HuH-7.5 (cell line): ENCODE results near the gene CCDC158.
"Not testable (repeated sequence)": the region's sequence is repeated elsewhere in the genome, so short reads cannot be mapped to it uniquely, and the experiment has no call there.

Experiments
- DNase-seq: peaks from one replicate; pipeline ENCODE4 v3.0.0; 2011; ENCODE audit warnings: low spot score

Gene CCDC158

GRCh38 chr4:76311896-76312331 is 109.0 kb downstream of the CCDC158 start:
- DNase-seq = no peak

GRCh38 chr4:76310683-76311082 is 110.3 kb downstream of the CCDC158 start:
- DNase-seq = no peak

DNA sequence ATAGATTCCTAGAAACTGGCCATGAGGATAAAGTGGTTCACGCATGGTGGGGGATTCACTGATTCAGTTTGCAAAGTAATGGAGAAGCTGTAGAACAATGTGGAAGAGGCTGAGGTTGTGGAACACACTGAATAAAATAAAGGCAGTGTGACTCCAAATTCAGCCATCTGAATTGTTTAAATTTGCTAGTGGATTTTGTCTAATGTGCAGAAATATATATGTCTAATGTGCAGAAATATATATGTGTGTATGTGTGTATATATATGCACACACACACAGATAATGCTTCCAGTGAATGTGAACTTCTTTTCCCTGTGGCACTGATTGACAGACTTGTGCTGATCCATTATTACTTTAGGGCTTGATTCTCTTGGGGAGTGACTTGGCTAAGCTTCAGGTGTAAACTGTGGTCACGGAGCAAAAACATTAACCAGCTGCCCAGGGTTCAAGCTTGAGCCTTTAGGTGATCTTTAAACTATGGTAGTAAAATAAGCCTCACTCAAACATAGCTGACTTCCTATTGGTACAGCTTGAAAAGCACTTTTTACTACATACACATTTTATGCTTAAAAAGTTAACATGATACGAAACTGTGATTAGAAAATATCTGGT is 110.9 kb downstream of the CCDC158 start:
- DNase-seq = no peak

DNA sequence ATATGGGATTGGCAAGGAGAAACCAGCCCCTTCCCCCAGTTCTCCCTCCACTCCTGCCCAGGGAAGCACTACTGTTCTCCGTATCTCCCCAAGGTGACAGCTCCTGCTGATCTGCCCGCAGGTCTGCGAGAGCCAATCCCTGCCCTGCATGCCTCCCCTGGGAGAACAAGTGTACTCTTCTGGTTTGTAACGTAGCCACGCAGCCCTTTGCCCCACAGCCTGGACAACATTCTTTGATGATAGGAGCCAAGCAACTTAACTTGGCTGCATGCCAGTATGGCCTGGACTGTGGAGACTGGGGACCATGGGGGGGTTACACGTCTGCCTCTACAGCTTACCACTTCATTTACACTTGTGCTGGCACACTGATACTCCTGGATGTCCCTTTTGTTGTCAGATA is 112.4 kb downstream of the CCDC158 start:
- peak; percentile 38 for DNase-seq

- no peak for DNase-seq
Observed at GRCh38 chr4:76307660-76308014, 113.3 kb downstream of the CCDC158 start.

DNA sequence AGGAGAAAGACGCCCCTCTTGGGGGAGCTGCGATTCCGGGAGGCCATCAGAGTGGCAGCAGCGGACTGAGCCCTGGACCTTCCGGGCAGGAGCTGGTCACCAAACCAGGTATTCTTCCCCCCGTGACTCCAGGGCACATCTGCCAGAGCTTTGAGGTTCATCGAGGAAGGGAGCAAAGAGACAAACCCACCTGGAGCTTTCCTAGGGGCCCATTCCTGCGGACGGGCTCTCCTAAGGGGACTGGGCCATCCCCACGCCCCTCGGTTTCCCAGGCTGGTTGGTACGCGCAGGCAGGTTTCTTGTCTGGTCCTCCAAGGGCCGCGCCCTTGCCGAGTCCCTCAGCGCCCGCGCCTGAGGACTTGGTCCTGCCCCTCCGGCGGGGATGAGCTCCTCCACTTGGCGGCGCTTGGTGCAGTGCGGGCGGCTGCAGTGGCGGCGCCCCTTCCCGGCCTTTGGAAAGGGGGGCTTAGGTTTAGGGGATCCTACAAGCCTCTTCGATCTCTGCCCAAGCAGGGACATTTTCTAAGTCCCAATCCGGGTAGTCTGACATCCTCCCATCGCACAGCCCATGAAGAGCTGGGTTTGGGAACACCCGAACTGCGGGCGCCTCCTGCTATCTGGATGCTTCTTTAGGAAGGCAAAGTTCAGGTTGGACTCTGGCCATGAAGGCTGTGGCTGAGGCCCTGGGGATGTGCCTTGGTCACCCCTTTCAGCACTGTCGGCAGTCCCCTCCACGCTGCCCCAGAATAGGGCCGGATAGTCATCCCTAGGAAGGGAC is 113.9 kb downstream of the CCDC158 start:
- DNase-seq = peak; percentile 32

- peak; percentile 81 for DNase-seq
Observed at GRCh38 chr4:76305971-76306881, 114.7 kb downstream of the CCDC158 start, which contains the start of gene STBD1. Gene STBD1 (plus strand): TSS chr4:76306733. CDS start chr4:76306770, 37 bp downstream.

DNA sequence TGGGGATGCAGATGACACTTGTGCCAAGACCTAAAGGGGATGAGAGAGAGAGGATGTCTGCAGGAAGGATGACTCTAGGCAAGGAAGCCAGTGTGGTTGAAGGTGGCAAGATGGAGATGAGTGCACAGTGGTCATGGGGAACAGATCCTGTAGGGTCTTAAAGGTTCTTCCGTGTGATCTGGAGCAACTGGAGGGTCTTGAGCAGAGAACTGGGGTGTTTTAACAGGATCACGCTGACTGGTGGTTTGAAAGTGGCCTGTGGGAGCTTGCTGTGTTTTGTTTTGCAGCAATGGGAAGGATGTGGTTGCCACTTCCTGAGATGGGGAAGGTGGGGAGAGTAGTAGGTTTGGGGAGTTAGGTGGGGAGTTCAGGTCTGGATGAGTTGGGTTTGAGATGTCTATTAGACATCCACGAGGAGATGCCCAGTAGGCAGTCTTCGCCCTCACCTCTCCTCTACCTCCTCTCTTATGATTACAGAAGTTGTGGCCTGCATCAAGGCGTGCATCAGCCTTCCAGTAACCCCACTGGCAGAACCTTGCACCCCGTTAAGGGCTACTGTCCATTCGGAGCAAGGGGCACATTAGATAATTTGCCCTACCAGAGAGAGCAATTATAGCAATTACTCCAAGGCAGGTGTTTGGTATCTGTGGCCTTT is 115.8 kb downstream of the CCDC158 start:
- DNase-seq = no peak

DNA sequence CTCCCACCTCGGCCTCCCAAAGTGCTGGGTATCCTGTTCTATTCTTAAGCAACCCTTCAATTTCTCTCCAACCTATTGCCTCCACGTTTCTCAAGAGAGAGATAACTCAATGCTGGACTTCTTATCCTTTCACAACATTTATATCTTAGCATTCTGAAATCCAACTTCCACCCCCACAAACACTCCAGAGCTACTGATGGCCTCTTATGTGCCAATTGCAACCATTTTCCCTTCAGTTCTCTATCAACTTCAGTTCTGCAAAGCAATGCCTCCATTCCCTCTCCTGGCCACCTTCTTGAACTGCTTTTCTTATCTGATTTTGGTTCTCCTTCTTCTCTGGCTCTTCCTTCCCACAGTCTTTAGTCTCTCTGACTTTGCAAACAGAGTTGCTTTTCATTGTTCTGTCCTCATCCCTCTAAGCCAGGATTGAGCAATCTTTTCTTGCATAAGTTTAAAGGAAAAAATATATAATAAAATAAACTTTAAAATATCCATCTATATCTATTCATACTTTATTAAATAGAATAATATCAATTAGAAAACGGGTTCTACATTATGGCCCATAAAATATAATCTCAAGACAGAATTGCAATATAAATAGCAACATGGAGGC is 118.0 kb downstream of the CCDC158 start:
- DNase-seq = no peak

DNA sequence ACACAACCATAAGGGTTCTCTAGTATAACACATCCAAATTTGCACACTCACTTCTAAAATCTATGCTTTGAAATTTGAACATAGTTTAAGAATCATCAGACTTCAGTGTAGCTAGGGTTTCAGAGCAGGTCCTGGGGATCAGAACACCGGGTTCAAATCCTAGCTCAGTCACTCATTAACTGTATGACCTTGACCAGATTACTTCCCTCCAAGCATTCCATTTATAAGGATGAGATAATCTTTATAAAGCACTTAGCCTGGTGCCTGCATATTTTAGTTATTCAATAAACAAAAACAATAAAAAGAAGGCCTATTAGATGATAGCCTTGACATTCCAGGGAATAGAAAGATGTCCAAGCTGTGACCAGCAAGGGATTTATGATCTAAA is 119.2 kb downstream of the CCDC158 start:
- DNase-seq = no peak

DNA sequence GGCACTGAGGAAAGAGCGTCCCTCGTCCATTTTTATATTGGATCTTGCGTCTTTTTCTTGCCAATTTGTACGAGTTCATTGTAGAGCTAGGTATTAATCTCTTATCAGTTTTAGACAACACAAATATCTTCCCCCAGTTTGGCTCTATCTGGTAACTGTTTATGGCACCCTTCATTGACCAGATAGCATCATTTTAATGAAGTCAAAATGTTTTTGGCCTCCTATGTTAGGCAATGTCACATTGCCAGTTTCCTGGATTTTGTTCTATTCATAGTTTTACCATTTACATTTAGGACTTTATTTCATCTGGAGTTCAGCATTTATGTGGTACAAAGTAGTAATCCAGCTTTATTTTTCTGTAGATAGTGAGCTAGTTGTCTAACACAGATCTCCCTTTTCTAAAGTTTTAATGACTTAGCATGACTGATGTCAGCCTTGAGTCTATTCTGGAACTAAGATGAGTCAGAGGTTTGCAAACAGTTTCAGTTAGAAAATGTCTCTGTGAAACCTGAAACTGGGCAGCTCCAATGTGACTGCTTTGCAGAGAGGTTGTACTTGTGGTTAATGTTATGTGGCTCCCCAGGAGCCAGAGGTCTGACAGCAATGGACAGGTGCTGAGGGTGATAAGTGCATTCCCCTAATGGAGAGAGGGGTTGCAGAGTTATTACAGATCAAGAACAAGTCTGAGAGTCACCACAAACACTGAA is 119.7 kb downstream of the CCDC158 start:
- peak; percentile 42 for DNase-seq

DNA sequence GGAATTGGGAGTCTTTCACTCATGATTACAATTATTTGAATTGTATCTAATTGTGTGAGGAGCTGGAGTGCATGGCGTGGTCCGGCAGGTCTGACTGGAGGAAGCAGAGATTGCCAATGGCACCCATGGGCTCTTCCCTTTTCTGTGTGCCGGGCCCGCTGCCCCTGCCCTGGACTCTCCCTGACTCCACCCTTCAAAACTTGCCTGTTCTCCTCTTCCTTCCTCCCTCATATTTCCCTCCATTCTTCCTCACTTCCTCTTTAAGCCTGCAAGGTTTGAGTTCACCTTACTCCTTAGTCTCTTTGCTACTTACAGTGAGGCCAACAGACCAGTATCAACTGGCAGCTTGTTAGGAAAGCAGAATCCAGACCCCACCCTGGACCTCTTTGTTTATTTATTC is 120.9 kb downstream of the CCDC158 start:
- DNase-seq = no peak

DNA sequence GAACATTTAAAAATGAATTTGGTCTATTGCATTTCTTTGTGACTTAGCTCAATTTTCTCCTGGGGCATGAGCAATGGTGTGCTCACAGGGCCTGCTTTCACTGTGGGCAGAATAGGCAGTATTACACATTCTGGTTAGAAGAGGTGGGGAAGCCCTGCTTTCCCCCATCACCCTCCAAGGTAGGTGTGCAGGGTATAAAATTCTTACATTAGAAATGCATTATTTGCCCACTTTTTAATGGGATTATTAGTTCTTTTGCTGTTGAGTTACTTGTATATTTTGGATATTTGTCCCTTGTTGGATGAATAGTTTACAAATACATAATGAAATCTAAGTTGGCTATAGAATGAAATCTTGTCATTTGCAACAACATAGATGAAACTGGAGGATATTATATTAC is 122.7 kb downstream of the CCDC158 start:
- no peak for DNase-seq

DNA sequence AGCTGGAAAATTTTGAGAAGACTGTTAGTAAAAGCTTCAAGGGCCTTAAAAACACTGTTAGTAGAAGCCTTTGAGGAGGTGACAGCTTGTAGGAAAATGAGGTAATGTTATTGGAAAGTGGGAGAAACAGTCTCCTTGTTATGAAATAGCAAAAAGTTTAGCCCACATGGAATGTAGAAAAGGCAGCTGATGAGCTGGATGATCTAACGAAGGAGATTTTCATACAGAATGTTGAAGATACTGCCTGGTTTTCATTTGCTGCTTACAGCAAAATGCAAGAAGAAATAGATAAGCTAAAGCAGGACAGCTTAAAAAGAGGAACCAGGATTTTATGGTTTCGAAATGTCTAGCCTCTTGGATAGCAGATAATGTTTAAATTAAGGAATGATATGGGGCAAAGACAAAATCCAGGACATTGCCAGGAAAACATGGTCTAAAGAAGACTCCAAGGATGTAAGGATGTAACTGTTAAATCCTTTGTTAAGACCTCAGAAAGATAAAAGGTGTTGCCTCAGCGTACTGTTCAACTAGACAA is 124.6 kb downstream of the CCDC158 start:
- DNase-seq = no peak

- DNase-seq = no peak
Observed at GRCh38 chr4:76293772-76294171, 127.2 kb downstream of the CCDC158 start.

DNA sequence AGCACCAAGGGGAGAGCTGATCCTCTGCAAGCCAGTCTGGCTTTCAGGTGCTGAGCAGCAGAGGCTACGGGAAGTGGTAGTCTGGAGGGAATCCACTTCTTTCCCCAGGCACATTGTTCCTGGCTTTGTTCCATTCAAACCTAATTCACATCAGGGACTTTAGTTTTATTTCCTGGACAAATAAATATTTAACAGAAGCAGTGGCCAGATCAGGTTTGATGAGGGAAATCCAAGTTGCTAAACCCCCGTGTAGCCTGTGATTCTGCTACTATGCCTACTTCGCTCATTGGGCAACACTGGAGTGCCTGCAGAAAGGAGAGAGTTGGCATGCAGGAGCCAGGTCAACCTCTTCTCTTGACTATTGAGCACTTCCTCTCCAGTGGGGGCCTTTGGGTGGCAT is 128.2 kb downstream of the CCDC158 start:
- no peak for DNase-seq

GRCh38 chr4:76287811-76288210 is 133.1 kb downstream of the CCDC158 start:
- DNase-seq = not testable (repeated sequence)

GRCh38 chr4:76283900-76284299 is 137.0 kb downstream of the CCDC158 start:
- DNase-seq = no peak

GRCh38 chr4:76282941-76283689 is 137.8 kb downstream of the CCDC158 start:
- DNase-seq = no peak

DNA sequence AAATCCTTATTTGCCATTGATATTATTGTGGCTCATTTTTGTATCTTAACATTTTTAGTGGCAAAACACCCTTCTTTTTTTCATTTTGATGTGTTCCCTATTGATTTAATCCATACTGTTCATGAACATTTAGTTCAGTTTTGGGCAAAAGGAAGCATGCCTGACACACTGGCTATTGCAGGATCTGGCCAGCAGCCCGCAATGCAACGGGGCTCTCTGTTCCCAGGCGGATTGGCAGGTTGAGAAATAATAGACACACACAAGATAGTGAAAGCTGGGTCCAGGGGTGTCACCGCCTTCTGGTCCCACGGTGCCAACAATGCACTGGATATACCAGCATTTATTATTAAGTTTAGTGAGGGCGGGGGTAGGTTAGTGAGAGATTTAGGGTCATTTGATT is 139.3 kb downstream of the CCDC158 start:
- not testable (repeated sequence) for DNase-seq
